A172 (cell line): ENCODE data around the gene SLC43A3. TPM values are rescaled to one million over a fixed set of nuclear protein-coding genes. Genes with fewer than 3 reads are reported as not detected.
A peak's percentile ranks its signal among the peaks of the same experiment; 100 is the strongest.
"Not testable (repeated sequence)": the region's sequence is repeated elsewhere in the genome, so short reads cannot be mapped to it uniquely, and the experiment has no call there.

Source experiments
- DNase-seq: peaks from one replicate; pipeline ENCODE4 v3.0.0-alpha.2; 2015; ENCODE audit warnings: low spot score
- total RNA-seq: library from RNA; depleted of rRNA; stranded (reverse); fragments of >200 nt; shearing (Covaris generic); gene quantifications from 2 replicates; pipeline ENCODE4 v1.2.3, GENCODE V29; 2014

SLC43A3 gene
- total RNA-seq, 1 experiment from 2014 or later: 18.4 TPM

- DNase-seq: peak; percentile 72
Measured at GRCh38 chr11:57406337-57406904, 20.5 kb downstream of the SLC43A3 start.

- no peak for DNase-seq
Measured at GRCh38 chr11:57405271-57405860, 21.6 kb downstream of the SLC43A3 start.

- DNase-seq: no peak
Measured at GRCh38 chr11:57403802-57404147, 23.1 kb downstream of the SLC43A3 start.

GRCh38 chr11:57403003-57403801 is 23.7 kb downstream of the SLC43A3 start:
- not testable (repeated sequence) for DNase-seq

GRCh38 chr11:57402188-57403002 is 24.5 kb downstream of the SLC43A3 start:
- peak; percentile 55 for DNase-seq

- DNase-seq: no peak
Measured at GRCh38 chr11:57399972-57400578, 26.8 kb downstream of the SLC43A3 start.

- peak; percentile 18 for DNase-seq
Measured at GRCh38 chr11:57399221-57399620, 27.7 kb downstream of the SLC43A3 start.

GRCh38 chr11:57397394-57397990 is 29.4 kb downstream of the SLC43A3 start:
- DNase-seq: no peak

- no peak for DNase-seq
Measured at GRCh38 chr11:57396744-57397143, 30.2 kb downstream of the SLC43A3 start.

- no peak for DNase-seq
Measured at GRCh38 chr11:57395905-57396623, 30.9 kb downstream of the SLC43A3 start.

- DNase-seq: no peak
Measured at GRCh38 chr11:57394203-57394965, 32.5 kb downstream of the SLC43A3 start.

GRCh38 chr11:57392763-57393105 is 34.2 kb downstream of the SLC43A3 start:
- no peak for DNase-seq

- no peak for DNase-seq
Measured at GRCh38 chr11:57392066-57392762, 34.7 kb downstream of the SLC43A3 start.

GRCh38 chr11:57391539-57391938 is 35.4 kb downstream of the SLC43A3 start:
- DNase-seq: no peak

GRCh38 chr11:57391111-57391510 is 35.8 kb downstream of the SLC43A3 start:
- DNase-seq: no peak

- DNase-seq: no peak
Measured at GRCh38 chr11:57390535-57390934, 36.4 kb downstream of the SLC43A3 start, which contains the start of gene PRG2. Gene PRG2, minus strand, starts transcription at chr11:57390650. Its CDS starts 706 bp downstream, at chr11:57389944.

GRCh38 chr11:57387289-57388030 is 39.5 kb downstream of the SLC43A3 start:
- no peak for DNase-seq

GRCh38 chr11:57386178-57386940 is 40.6 kb downstream of the SLC43A3 start:
- no peak for DNase-seq
